ENCODE data around the gene RASSF9. TPM values are rescaled to one million over a fixed set of nuclear protein-coding genes. Genes with fewer than 3 reads are reported as not detected.

The RASSF9 gene
- total RNA-seq, 3 donors from 2014 or later: 2.2 to 2.9 (median 2.9) TPM

- H3K27ac ChIP-seq: no peak overlapping the region
- no peak for TF ChIP-seq CTCF (IDR thresholded peaks at IDR 0.05)
- no peaks in the 10 kb centered on the region for H3K9me3 ChIP-seq
- no peaks in the 10 kb centered on the region for H3K36me3 ChIP-seq
- no peaks in the 10 kb centered on the region for H3K27me3 ChIP-seq
- intact Hi-C loops (cut with DNase I; ENCODE audit: low total_unique reads): no loop called here
- no peaks in the 10 kb centered on the region for H3K4me1 ChIP-seq
- no peak overlapping the region for H3K4me3 ChIP-seq
- no peak for DNase-seq (ENCODE audit: low spot score in 2 of 2)
These were observed 6.8 kb downstream of the RASSF9 start for GRCh38 chr12:85829391-85829790.

- Histone ChIP-seq H3K4me1 (no peaks in the 10 kb centered on the region), H3K27ac (no peak overlapping the region), H3K9me3 (no peaks in the 10 kb centered on the region), H3K27me3 (no peaks in the 10 kb centered on the region), H3K36me3 (no peaks in the 10 kb centered on the region), H3K4me3 (no peak overlapping the region)
- intact Hi-C loops (cut with DNase I; ENCODE audit: low total_unique reads): no loop called here
- no peak for DNase-seq (ENCODE audit: low spot score in 2 of 2)
- TF ChIP-seq POLR2AphosphoS5 (IDR thresholded peaks at IDR 0.05): no peak
- no peak for TF ChIP-seq CTCF (IDR thresholded peaks at IDR 0.05)
- TF ChIP-seq POLR2A (IDR thresholded peaks at IDR 0.05): no peak
These were observed 7.6 kb downstream of the RASSF9 start for GRCh38 chr12:85828576-85828975.

- H3K36me3 ChIP-seq: no peaks in the 10 kb centered on the region
- intact Hi-C loops (cut with DNase I; ENCODE audit: low total_unique reads): no loop called here
- no peaks in the 10 kb centered on the region for H3K4me1 ChIP-seq
- H3K27ac ChIP-seq: no peak overlapping the region
- DNase-seq (ENCODE audit: low spot score in 2 of 2): no peak
- no peak overlapping the region for H3K4me3 ChIP-seq
- no peaks in the 10 kb centered on the region for H3K9me3 ChIP-seq
- H3K27me3 ChIP-seq: no peaks in the 10 kb centered on the region
- TF ChIP-seq POLR2A (IDR thresholded peaks at IDR 0.05) (no peak), POLR2AphosphoS5 (IDR thresholded peaks at IDR 0.05) (no peak), CTCF (IDR thresholded peaks at IDR 0.05) (no peak)
These were observed 10.5 kb downstream of the RASSF9 start for GRCh38 chr12:85825746-85826145.

GRCh38 chr12:85823436-85824180 is 12.6 kb downstream of the RASSF9 start:
- TF ChIP-seq POLR2AphosphoS5 (IDR thresholded peaks at IDR 0.05): no peak
- H3K4me3 ChIP-seq: no peak overlapping the region
- H3K9me3 ChIP-seq: no peaks in the 10 kb centered on the region
- H3K27me3 ChIP-seq: no peaks in the 10 kb centered on the region
- no peaks in the 10 kb centered on the region for H3K4me1 ChIP-seq
- DNase-seq (ENCODE audit: low spot score in 2 of 2): no peak
- H3K27ac ChIP-seq: no peak overlapping the region
- no peaks in the 10 kb centered on the region for H3K36me3 ChIP-seq
- intact Hi-C loops (cut with DNase I; ENCODE audit: low total_unique reads): no loop called here

- Histone ChIP-seq H3K27ac (no peak overlapping the region), H3K27me3 (no peaks in the 10 kb centered on the region), H3K36me3 (no peaks in the 10 kb centered on the region), H3K4me3 (no peak overlapping the region), H3K9me3 (no peaks in the 10 kb centered on the region), H3K4me1 (no peaks in the 10 kb centered on the region)
- TF ChIP-seq POLR2AphosphoS5 (IDR thresholded peaks at IDR 0.05) (no peak), POLR2A (IDR thresholded peaks at IDR 0.05) (no peak), CTCF (IDR thresholded peaks at IDR 0.05) (no peak)
- DNase-seq (ENCODE audit: low spot score in 2 of 2): no peak
- intact Hi-C loops (cut with DNase I; ENCODE audit: low total_unique reads): no loop called here
These were observed 14.4 kb downstream of the RASSF9 start for GRCh38 chr12:85821759-85822158.

Data from breast epithelium (tissue), 4 donors.